ENCODE measurements around the gene STOML3. TPM values are rescaled to one million over a fixed set of nuclear protein-coding genes. Genes with fewer than 3 reads are reported as not detected.

Gene STOML3
- total RNA-seq, 1 experiment from 2014 or later, result not detected

DNA sequence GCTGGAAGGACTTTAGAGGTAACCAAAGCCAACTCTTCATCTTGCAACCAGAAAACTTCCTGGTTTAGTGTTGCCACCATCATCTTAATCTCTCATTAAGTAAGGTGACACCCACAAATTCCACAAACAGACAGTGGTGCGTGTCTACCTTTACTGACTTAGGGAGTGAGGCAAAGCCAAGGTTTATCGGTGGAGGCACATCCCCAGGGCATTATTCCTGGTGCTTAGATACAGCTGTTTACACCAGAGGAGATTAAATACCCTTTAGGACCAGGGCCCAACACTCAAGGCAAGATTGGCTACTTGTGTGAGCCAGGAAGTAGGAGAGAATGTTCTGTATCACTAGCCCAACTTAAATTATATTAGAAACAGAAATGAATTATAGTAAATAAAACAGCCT lies 9.5 kb downstream of the STOML3 start:
- in situ Hi-C loops (cut with HindIII; ENCODE audit: low pct_unique_long_range_greater_than_20kb, low sequenced_read_pairs), result no loop called here
- no peaks in the 10 kb centered on the region for H3K27me3 ChIP-seq (ENCODE audit: control insufficient read depth, insufficient read depth, low read length)
- intact Hi-C loops (cut with micrococcal nuclease; ENCODE audit: unreplicated experiment), result no loop called here
- H3K27ac ChIP-seq (ENCODE audit: low read length), result no peak overlapping the region
- no peak for DNase-seq (ENCODE audit: low read depth, low spot score)
- no peaks in the 10 kb centered on the region for H3K36me3 ChIP-seq (ENCODE audit: control insufficient read depth, insufficient read depth, low read length)
- no peak overlapping the region for H3K4me3 ChIP-seq (ENCODE audit: low read depth in 2 of 2, low read length in 2 of 2)
- ChIA-PET POLR2A (no interaction called here), CTCF (no interaction called here)
- H3K4me1 ChIP-seq (ENCODE audit: control insufficient read depth, insufficient read depth, low read length), result no peaks in the 10 kb centered on the region
- no peak for TF ChIP-seq TCF7L2 (IDR thresholded peaks at IDR 0.05; ENCODE audit: low read depth, low read length)
- TF ChIP-seq, protein P1, sequence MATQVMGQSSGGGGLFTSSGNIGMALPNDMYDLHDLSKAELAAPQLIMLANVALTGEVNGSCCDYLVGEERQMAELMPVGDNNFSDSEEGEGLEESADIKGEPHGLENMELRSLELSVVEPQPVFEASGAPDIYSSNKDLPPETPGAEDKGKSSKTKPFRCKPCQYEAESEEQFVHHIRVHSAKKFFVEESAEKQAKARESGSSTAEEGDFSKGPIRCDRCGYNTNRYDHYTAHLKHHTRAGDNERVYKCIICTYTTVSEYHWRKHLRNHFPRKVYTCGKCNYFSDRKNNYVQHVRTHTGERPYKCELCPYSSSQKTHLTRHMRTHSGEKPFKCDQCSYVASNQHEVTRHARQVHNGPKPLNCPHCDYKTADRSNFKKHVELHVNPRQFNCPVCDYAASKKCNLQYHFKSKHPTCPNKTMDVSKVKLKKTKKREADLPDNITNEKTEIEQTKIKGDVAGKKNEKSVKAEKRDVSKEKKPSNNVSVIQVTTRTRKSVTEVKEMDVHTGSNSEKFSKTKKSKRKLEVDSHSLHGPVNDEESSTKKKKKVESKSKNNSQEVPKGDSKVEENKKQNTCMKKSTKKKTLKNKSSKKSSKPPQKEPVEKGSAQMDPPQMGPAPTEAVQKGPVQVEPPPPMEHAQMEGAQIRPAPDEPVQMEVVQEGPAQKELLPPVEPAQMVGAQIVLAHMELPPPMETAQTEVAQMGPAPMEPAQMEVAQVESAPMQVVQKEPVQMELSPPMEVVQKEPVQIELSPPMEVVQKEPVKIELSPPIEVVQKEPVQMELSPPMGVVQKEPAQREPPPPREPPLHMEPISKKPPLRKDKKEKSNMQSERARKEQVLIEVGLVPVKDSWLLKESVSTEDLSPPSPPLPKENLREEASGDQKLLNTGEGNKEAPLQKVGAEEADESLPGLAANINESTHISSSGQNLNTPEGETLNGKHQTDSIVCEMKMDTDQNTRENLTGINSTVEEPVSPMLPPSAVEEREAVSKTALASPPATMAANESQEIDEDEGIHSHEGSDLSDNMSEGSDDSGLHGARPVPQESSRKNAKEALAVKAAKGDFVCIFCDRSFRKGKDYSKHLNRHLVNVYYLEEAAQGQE (IDR thresholded peaks at IDR 0.05; ENCODE audit: insufficient read depth in 1 of 2, low read depth in 2 of 2, low read length in 1 of 2), result no peak
- no peak for TF ChIP-seq POLR2AphosphoS5 (IDR thresholded peaks at IDR 0.05; ENCODE audit: low read depth, low read length)
- TF ChIP-seq, protein P2, sequence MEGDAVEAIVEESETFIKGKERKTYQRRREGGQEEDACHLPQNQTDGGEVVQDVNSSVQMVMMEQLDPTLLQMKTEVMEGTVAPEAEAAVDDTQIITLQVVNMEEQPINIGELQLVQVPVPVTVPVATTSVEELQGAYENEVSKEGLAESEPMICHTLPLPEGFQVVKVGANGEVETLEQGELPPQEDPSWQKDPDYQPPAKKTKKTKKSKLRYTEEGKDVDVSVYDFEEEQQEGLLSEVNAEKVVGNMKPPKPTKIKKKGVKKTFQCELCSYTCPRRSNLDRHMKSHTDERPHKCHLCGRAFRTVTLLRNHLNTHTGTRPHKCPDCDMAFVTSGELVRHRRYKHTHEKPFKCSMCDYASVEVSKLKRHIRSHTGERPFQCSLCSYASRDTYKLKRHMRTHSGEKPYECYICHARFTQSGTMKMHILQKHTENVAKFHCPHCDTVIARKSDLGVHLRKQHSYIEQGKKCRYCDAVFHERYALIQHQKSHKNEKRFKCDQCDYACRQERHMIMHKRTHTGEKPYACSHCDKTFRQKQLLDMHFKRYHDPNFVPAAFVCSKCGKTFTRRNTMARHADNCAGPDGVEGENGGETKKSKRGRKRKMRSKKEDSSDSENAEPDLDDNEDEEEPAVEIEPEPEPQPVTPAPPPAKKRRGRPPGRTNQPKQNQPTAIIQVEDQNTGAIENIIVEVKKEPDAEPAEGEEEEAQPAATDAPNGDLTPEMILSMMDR (IDR thresholded peaks at IDR 0.05), result no peak
- no peak for TF ChIP-seq SIN3A (IDR thresholded peaks at IDR 0.05; ENCODE audit: borderline replicate concordance, insufficient read depth, low read depth, low read length)
- no peaks in the 10 kb centered on the region for H3K9me3 ChIP-seq (ENCODE audit: control insufficient read depth, insufficient read depth, low read depth, low read length)
- no peak for ATAC-seq
- BruUV-seq (replicated peaks), result no TSS peak

DNA sequence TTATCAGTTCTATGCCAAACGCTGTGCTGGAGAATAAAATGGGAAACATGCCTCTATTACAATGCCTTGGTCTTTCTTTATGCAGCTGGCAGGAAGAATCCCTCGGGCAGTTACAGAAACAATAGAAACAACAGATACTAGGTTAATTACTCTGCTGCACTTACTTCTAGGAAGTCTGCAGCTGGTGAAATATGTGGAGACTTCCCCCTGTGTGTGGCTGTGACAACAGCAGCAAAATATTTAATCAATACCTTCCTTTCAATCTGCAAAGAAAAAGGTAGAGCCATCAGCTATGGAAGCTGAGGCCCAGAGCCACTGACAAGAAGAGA lies 9.9 kb downstream of the STOML3 start:
- in situ Hi-C loops (cut with HindIII; ENCODE audit: low pct_unique_long_range_greater_than_20kb, low sequenced_read_pairs), result no loop called here
- Histone ChIP-seq H3K27me3 (ENCODE audit: control insufficient read depth, insufficient read depth, low read length) (no peaks in the 10 kb centered on the region), H3K4me3 (ENCODE audit: low read depth in 2 of 2, low read length in 2 of 2) (no peak overlapping the region), H3K4me1 (ENCODE audit: control insufficient read depth, insufficient read depth, low read length) (no peaks in the 10 kb centered on the region), H3K36me3 (ENCODE audit: control insufficient read depth, insufficient read depth, low read length) (no peaks in the 10 kb centered on the region), H3K9me3 (ENCODE audit: control insufficient read depth, insufficient read depth, low read depth, low read length) (no peaks in the 10 kb centered on the region), H3K27ac (ENCODE audit: low read length) (no peak overlapping the region)
- DNase-seq (ENCODE audit: low read depth, low spot score), result no peak
- intact Hi-C loops (cut with micrococcal nuclease; ENCODE audit: unreplicated experiment), result no loop called here
- ChIA-PET CTCF (no interaction called here), POLR2A (no interaction called here)
- no peak for ATAC-seq
- no TSS peak for BruUV-seq (replicated peaks)
- TF ChIP-seq POLR2AphosphoS5 (IDR thresholded peaks at IDR 0.05; ENCODE audit: low read depth, low read length), result no peak
- TF ChIP-seq, protein P2 (IDR thresholded peaks at IDR 0.05), result no peak
